Measurements from ENCODE around the gene CASZ1. TPM values are rescaled to one million over a fixed set of nuclear protein-coding genes. Genes with fewer than 3 reads are reported as not detected.

CASZ1 gene
- total RNA-seq, 1 donor from 2014 or later, result 4.0 TPM

GRCh38 chr1:10631811-10632593 lies 164.4 kb downstream of the CASZ1 start:
- no peak for DNase-seq (ENCODE audit: low read depth)

GRCh38 chr1:10631121-10631810 lies 165.2 kb downstream of the CASZ1 start:
- Histone ChIP-seq H2AFZ (ENCODE audit: low read depth, low read length) (no peak overlapping the region), H3K27me3 (ENCODE audit: insufficient read depth, low read length) (no peaks in the 10 kb centered on the region), H3K4me1 (ENCODE audit: insufficient read depth, low read length) (peaks cover 3% of the 10 kb centered on the region), H3K36me3 (ENCODE audit: insufficient read depth, low read length) (no peaks in the 10 kb centered on the region), H4K20me1 (ENCODE audit: insufficient read depth, low read length) (no peaks in the 10 kb centered on the region), H3K27ac (ENCODE audit: low read depth, low read length) (no peak overlapping the region), H3K9ac (ENCODE audit: low read length) (no peak overlapping the region), H3K79me2 (ENCODE audit: insufficient read depth, low read length) (no peaks in the 10 kb centered on the region), H3K4me3 (ENCODE audit: insufficient read depth, low read depth, low read length) (no peak overlapping the region), H3K4me2 (ENCODE audit: low read length) (no peak overlapping the region), H3K9me3 (ENCODE audit: insufficient read depth, low read depth, low read length) (no peaks in the 10 kb centered on the region)
- H3K9me3 Mint-ChIP-seq (ENCODE audit: unreplicated experiment), result no peaks in the 10 kb centered on the region
- H3K36me3 Mint-ChIP-seq (ENCODE audit: low read depth, unreplicated experiment), result peaks cover 5% of the 10 kb centered on the region
- H3K27ac Mint-ChIP-seq (ENCODE audit: unreplicated experiment), result no peak overlapping the region
- TF ChIP-seq CTCF (IDR thresholded peaks at IDR 0.05; ENCODE audit: insufficient read depth, low read depth, low read length) (no peak), EZH2 (IDR thresholded peaks at IDR 0.05; ENCODE audit: insufficient read depth, low read length) (no peak)
- no peak overlapping the region for H3K4me3 Mint-ChIP-seq (ENCODE audit: unreplicated experiment)
- DNase-seq (ENCODE audit: low read depth) (no peak), FAIRE-seq (no peak)
- no peaks in the 10 kb centered on the region for H3K4me1 Mint-ChIP-seq (ENCODE audit: low read depth, unreplicated experiment)
- H3K27me3 Mint-ChIP-seq (ENCODE audit: low read depth, unreplicated experiment), result no peaks in the 10 kb centered on the region

More at GRCh38 chr1:10631811-10632593, 164.4 kb downstream of the CASZ1 start:
- no peaks in the 10 kb centered on the region for H3K36me3 ChIP-seq (ENCODE audit: insufficient read depth, low read length)
- H4K20me1 ChIP-seq (ENCODE audit: insufficient read depth, low read length), result no peaks in the 10 kb centered on the region
- no peaks in the 10 kb centered on the region for H3K27me3 ChIP-seq (ENCODE audit: insufficient read depth, low read length)
- H3K4me3 Mint-ChIP-seq (ENCODE audit: unreplicated experiment), result no peak overlapping the region
- H3K4me3 ChIP-seq (ENCODE audit: insufficient read depth, low read depth, low read length), result no peak overlapping the region
- H3K27me3 Mint-ChIP-seq (ENCODE audit: low read depth, unreplicated experiment), result no peaks in the 10 kb centered on the region
- no peaks in the 10 kb centered on the region for H3K79me2 ChIP-seq (ENCODE audit: insufficient read depth, low read length)
- H3K4me1 Mint-ChIP-seq (ENCODE audit: low read depth, unreplicated experiment), result no peaks in the 10 kb centered on the region
- H3K36me3 Mint-ChIP-seq (ENCODE audit: low read depth, unreplicated experiment), result peaks cover 5% of the 10 kb centered on the region
- H3K4me1 ChIP-seq (ENCODE audit: insufficient read depth, low read length), result peaks cover 3% of the 10 kb centered on the region
- FAIRE-seq, result no peak
- H3K4me2 ChIP-seq (ENCODE audit: low read length), result no peak overlapping the region
- TF ChIP-seq CTCF (IDR thresholded peaks at IDR 0.05; ENCODE audit: insufficient read depth, low read depth, low read length) (no peak), EZH2 (IDR thresholded peaks at IDR 0.05; ENCODE audit: insufficient read depth, low read length) (no peak)
- no peaks in the 10 kb centered on the region for H3K9me3 Mint-ChIP-seq (ENCODE audit: unreplicated experiment)
- no peak overlapping the region for H2AFZ ChIP-seq (ENCODE audit: low read depth, low read length)
- no peaks in the 10 kb centered on the region for H3K9me3 ChIP-seq (ENCODE audit: insufficient read depth, low read depth, low read length)
- no peak overlapping the region for H3K9ac ChIP-seq (ENCODE audit: low read length)
- no peak overlapping the region for H3K27ac Mint-ChIP-seq (ENCODE audit: unreplicated experiment)
- no peak overlapping the region for H3K27ac ChIP-seq (ENCODE audit: low read depth, low read length)
